ENCODE data around the gene FOCAD.

- TF ChIP-seq POLR2A (IDR thresholded peaks at IDR 0.05; ENCODE audit: low read depth, low read length) (no peak), TAF1 (IDR thresholded peaks at IDR 0.05; ENCODE audit: borderline replicate concordance, low read depth, low read length) (no peak), POLR2AphosphoS5 (IDR thresholded peaks at IDR 0.05; ENCODE audit: low read depth, low read length) (no peak)
Measured at GRCh38 chr9:20790721-20791120, 106.7 kb downstream of the FOCAD start.
